Measurements from ENCODE around the gene MYADML2.

Gene MYADML2

DNA sequence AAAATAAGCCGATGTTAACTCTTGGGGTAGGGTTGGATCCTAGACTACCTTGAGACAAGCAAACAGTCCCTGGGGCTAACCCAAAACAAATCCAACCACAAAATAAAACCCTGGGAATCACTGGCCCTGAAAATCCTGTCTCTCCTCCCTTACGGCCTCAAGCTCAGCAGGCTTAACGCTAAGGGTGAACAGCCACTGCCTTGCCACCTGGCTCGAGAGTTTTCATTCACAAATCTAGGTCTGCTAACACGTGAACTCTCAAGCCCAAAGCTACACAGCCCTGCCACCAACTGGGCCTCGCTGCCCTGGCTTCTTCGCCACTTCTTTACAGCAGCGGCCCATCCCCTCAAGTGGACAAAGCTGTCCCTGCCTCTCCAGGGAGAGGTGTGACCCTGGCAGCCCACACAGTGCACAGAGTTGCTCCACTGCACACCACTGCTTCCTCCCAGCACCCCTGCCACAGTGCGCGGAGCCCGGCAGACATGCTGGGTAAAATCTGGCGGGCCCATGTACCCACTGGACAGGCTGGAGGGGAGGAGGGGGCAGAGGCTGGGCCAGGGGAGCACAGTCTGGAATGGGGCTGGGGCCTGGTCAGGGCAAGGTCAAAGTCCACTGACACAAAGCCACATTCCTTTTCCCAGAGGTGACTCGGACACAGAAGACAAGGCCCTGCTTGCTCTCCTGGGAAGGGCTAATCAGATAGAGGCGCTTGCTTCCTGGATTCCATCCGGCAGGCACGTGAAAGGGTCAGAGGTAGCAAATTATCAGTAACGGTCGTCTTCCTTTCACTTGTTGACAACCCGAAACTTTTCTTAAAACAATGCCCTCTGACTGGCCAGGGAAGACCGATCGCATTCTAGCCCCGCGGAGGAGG is 36.8 kb downstream of the MYADML2 start:
- no peak for DNase-seq

DNA sequence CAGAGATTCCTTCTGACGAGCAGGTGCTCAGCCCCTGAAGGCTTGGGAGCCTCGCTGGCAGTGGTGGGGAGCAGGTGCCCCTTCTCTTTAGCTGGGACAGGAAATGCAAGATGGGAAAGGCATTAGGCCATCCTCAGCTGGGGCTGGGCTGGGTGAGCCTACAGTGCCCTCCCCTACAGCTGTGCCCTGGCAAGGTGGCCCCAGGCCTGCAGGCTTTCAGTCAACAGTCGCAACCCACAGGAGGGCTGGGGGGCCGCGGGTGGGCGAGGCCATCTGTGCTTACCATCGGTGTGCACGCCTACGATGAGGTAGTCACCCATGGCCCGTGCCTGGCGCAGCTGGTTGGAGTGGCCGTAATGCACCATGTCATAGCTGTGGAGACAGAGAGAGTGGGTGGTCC is 37.8 kb downstream of the MYADML2 start:
- DNase-seq, result no peak

DNA sequence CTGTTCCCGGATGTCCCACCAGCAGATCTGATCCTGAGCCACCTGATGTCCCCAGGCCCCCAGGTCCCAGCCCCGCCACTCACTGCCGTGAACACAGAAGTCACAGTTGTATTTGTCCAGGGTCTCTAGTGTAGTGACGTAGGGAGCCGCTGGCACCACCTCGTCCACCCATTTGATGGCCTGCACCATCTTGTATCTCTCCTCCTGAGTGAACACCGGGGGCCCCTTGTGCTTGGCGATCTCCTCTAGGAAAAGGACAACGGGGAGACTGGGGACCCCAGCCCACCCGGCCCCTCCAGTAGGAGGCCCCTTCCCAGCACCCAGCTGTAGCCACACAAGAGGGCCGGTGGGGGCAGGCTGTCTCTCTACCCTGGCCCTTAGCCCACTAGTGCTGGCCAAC is 38.2 kb downstream of the MYADML2 start:
- no peak for DNase-seq

DNA sequence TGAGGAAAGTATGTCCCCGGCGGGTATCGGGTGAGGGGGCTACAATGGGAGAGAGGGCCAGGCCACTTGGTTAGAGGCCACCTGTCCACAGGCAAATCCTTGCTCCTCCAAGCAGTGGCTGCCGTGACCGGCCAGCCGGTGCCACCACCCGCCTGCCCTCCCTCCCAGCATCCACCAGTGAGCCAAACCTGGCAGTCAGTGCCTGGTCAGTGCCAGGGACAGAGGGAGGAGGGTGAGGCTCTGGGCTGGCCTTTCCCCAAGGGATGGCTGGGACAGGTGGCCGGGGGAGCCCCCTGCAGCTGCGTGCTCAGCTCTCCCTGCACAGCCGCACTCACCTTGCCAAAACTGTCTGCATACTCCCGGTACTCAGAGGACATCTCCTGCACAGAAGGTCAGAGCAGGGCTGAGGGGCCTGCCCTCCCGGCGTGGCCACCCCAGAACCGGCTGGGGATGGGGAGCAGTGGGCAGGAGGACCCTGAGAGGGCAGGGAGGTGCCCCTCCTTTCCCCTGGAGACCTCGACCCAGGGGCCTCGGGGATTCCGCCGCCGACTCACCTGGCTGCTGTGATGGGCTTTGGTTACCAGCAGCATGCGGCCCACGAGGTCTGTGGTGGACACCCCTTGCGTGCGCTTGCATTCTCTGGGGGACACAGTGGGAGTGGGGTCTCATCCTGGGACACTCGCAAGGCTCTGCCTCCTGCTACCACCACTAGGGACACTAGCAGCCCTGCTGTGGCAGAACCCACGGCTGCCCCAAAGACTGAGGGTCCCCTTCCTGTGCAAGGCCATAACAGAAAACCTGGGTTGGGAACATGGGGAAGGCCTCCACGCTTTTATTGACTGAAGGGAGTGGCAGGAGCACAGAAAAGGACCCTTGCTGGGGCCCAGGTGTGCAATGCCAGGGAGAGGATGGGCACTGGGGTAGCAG is 39.6 kb downstream of the MYADML2 start:
- DNase-seq, result no peak

DNA sequence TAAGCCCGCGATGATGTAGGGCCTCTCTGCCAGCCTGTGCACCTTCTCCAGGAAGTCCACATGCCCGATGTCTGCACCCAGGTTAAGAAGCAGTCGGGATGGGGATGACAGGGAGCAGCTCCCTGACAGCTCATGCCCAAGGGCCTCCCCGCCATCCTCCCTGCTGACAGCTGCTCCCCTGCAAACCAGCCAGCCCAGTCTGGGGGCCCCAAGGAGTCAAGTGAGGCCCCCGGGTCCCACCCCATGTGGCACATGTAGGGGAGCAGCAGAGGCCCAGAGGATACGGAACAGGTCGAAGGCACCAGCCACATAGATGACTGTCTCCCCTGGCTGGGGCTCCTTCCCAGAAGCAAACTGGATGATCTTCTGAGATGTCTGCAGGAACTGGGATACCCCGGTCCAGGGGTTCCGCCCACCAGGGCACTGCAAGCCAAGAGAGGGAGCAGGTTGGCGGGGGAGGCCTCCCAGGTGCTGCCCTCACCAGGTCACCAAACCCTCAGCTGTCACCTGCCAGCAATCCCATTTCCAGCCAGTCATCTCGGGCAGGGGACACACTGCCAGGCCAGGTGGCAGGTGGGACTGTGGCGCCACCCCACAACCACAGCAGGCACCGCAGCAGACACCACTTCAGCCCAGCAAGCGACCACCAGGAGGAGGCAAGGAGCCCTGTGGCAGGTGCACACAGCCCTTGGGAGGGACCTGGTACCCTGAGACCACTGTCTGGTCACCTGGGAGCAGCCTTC is 40.4 kb downstream of the MYADML2 start:
- DNase-seq, result no peak

DNA sequence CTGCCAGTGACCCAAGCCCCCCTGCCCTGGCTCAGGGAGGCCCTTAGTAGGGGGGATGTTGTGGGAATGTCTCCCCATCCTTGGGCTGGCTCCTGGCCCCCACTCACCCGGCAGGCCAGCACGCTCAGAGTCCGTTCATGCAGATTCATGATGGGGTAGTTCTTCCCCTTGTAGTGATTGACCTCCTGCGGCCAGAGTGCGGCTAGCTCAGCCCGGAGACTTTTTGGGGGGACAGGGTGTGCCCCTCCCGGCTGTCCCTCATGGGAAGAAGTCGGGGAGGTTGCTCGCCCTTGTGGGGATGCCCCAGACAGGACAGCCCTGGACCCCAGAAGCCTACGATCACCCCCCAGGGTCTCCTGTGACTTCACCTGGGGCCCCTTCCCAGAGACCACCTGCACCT is 41.0 kb downstream of the MYADML2 start:
- no peak for DNase-seq

DNA sequence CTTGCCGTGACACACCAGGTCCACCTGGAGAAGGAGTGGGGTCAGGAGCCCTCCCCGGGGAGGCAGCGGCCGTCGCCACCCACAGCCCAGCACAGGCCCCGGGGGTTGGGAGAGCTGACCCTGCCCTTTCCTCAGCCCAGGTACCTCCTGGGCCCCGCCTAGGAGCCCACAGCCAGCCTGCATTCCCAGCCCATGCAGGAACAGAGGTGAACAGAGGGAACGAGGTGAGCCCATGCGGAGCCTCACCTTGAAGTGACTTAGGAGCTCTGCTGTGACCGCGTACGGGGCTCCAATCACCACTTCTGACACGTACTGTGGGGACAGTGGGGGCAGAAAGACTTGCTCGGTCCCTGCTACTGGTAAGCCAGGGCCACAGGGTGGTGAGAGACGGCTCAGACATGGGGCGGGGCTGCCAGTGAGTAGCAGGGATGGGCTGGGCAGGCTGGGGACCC is 41.6 kb downstream of the MYADML2 start:
- DNase-seq, result no peak

DNA sequence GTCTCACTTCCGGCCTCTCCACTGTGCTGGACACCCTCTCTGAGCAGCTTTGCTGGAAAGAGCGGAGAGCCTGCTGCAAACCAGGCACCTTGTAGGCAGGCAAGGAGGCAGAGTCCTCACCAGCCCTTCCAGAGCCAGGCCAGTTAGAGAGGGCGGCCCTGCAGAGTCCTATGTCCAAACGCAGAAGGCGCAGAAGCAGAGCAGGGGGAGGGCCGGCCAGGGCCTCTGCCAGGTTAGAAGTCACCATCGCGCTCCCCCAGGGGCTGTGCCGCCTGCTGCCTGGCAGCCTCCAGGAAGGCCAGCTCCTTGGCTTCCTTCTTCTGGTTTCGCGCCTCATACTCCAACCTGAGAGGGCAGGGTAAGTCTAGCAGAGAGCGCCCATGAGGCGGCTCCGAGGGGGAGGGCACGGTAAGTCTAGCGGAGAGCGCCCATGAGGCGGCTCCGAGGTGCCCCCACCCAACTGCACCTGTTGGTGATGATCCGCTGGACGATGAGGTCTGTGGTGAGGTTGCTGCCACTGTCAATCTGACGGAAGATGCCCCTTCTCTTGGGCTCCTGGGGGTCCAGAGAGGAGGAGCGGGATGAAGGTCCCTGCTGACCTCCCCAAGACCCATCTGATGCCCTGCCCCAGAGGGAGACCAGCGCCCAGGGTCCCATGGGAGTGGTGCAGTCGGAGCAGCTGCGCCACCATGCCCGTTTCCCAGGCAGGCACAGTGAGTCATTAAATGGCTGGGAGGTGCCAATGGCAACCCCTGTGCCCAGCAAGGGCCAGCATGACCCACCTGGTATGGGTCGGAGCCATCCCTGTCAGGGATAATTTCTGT is 42.2 kb downstream of the MYADML2 start:
- no peak for DNase-seq

DNA sequence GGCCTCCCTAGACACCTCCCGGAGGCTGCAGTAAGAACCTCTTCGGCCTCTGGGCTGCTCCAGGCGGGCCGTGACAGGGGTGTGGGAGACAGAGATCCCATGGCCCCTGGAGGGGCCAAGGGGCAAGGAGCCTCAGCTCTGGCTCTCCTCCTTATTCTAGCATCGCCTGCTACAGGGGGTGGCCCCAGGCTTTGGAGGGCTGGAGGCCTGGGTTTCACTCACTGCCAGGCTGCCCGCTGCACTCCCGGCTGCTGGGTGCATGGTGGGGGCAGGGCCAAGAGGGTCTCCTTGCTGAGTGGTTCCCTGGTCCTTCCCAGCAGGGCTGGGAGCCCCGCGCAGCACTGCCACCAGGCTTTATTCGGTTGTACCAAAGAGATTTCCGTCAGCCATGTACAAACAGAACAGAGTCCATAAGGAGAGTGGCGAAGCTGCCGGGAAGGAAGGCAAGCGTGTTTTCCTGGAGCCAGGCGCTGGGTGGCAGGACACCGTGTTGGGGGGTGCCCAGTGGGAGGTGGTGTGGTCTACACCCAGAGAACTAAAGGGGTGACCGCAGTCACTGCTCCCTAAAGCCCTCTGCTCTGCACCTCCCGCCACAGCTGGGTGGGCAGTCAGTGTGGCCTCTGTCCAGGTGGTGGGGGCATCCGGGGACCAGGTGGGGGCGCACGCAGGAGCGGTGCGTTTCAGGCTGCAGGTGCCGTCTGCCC is 43.0 kb downstream of the MYADML2 start:
- DNase-seq, result no peak

DNA sequence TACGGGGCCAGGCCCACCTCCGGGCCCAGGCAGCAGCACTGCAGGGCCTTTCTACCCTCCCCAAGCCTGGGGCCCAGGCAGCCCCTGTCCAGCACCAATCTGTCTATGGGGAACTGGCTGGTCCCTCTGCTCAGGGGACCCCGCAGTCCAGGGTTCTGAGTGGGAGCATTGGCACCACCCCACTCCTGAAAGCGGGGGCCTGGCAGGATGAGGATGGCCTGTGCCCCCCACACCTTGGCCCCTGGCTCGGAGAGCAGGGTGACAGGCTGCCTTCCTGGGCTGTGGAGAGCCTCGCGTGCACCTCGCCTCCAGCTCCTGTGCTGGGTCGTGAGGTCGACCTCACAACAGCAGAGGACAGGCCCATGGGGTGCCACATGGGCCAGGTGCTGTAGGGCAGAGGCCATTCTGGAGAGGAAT is 43.6 kb downstream of the MYADML2 start:
- no peak for DNase-seq

DNA sequence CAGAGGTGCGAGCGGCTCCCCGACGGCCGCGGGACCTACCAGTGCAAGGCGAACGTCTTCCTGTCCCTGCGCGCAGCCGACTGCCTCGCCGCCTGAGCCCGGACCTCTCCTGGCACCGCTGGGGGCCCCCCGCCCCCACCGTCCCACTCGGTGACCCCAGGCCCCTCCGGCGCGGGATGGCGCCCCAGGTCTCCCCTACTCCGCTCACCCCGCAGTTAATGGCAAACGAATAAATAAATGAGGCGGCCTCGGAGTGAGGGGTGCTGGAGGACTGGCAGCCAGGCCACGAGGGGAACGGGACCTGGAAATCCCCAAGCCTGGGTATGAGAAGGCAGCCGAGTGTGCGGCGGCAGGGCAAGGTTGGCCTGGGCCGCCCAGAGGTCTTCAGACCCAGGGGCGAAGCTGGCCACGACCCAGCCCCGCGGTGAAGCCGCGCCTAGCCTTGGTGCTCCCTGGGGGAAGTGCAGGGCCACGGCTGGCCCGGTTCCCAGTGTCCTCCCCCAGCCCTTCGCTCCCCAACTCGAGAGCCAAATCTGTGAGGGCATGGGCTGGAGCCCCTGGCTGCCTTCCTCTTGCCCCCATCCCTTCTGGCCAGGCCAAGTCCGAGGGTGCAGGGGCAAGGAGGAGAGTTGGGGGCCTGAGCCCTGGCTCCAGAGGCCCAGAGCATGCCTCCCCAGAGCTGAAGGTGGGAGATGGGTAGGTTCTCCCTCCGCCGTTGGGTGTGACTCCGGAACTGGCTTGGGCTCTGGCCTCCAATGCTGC is 44.2 kb downstream of the MYADML2 start:
- no peak for DNase-seq

DNA sequence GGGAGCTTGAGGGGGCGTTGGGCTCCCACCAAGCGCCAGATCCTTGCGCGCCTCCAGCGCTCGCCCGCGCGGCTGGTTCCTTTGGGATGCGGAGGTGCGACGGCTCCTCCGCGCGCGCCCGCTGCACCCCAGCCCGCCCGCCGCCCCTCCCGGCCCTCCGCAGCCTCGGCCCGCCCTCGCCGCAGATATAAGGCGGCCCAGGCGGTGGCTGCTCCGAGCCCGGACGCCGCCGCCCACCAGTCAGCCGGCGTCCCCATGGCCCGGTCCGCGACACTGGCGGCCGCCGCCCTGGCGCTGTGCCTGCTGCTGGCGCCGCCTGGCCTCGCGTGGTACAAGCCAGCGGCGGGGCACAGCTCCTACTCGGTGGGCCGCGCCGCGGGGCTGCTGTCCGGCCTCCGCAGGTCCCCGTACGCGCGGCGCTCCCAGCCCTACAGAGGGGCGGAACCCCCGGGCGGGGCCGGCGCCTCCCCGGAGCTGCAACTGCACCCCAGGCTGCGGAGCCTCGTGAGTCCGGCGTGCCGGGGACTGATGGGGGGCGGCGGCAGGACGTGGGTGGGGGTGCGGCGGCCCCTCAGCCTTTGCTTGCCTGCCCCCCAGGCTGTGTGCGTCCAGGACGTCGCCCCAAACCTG is 44.9 kb downstream of the MYADML2 start, which contains the start of gene NPB:
Gene NPB (plus strand): TSS at position 216 of the 630 bp plus-strand sequence. CDS start 40 bp downstream, at position 256.
- no peak for DNase-seq

DNA sequence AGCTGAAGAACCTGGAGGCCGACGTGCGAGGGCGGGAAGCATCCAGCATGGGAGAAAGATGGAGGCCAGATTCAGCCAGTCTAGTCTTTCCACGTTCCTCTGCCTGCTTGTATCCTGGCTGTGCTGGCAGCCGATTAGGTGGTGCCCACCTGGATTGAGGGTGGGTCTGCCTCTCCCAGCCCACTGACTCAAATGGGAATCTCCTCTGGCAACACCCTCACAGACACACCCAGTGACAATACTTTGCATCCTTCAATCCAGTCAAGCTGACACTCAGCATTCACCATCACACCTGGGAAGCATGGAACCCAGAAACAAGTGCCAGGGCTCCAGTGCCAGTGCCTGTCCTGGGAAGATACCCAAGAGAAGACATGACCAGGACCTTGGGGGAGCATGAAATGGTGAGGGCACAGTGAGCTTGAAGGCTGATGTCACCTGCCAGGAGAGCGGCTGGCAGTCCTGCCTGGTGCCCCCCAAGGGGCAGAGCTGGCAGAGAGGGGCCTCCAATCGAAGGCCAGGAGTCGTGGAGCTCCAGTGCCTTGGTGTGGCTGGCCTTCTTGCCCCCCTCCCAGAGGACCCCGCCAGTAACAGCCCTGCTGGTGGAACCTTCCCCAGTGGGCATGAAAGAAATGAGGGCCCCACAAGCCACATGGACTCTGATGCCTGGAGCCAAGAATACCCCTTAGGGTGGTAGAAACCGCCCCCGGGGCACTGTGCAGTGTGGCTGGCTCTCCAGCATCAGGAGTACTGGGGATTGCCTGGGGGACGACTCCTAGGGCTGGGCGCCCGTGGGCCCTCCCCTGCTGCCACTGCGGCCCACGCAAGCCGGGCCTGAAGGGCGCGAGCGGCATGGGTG is 45.6 kb downstream of the MYADML2 start:
- DNase-seq, result no peak

DNA sequence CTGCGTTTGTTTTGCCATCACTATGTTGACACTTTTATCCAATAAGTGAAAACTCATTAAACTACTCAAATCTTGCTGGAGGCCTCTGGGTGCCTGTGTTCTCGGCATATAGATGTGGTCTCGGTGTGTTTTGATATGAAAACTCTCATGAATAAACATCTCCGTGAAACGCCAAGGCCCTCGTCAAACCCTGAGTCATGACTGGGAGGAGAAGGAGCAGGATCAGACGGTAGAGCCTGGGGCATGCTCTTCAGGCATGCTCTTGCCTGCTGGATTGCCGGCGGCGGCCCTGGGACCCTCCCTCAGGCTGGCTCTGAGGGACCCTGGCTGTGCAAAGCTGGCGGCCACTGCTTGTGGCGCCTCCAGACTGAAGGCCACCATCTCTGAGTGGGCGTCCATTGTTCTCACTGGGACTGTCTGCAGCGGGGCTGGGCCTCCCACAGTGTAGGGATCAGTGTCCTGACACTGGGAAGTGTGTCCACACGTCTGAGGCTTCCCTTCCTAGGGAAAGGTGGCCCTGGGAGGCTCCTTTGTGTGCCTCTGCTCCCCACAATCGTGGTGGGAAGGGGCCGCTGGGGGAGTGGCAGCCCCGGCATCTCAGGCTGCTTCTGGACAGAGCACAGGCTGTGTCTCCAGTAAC is 46.7 kb downstream of the MYADML2 start:
- no peak for DNase-seq

DNA sequence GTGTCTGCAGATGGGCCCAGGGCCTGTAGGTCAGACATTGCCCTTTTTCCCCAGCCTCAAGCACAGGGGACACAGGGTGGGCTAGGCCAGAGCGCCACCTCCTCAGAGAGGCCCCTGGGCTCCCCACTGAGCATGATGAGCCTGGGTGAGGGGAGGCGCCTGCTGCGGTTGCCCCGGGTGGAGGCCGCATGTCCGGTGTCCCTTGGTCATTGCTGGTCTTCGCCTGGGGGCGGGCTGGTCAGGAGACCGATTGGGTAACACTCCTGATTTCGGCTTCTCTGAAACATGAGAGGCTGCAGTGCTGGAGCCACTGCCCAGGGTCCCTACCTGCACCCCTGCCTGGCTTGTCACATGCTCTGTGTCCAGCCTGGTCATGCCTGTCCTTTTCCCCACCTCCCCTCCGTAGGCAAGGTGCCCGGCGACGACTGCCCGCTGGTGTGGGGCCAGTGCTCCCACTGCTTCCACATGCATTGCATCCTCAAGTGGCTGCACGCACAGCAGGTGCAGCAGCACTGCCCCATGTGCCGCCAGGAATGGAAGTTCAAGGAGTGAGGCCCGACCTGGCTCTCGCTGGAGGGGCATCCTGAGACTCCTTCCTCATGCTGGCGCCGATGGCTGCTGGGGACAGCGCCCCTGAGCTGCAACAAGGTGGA is 47.4 kb downstream of the MYADML2 start:
- DNase-seq, result no peak

DNA sequence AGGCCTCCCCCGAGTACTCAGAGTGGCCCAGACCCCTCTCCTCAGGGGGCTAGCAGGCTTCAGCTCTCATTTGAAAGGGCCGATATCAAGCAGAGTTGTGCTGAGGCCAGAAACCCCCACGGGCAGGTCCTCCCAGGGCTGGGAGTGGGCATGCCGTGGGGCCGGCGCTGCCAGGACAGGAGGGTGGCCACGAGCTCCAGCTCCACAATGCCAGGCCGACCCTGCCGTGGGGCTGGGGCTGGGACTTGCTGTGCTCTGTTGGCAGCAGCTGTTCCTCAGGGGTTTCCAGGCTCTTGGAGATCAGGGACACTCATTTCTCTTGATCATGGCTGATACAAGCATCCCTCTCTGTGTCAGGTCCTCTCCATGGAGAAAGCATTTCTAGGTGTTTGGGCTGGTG is 48.1 kb downstream of the MYADML2 start:
- DNase-seq, result no peak

DNA sequence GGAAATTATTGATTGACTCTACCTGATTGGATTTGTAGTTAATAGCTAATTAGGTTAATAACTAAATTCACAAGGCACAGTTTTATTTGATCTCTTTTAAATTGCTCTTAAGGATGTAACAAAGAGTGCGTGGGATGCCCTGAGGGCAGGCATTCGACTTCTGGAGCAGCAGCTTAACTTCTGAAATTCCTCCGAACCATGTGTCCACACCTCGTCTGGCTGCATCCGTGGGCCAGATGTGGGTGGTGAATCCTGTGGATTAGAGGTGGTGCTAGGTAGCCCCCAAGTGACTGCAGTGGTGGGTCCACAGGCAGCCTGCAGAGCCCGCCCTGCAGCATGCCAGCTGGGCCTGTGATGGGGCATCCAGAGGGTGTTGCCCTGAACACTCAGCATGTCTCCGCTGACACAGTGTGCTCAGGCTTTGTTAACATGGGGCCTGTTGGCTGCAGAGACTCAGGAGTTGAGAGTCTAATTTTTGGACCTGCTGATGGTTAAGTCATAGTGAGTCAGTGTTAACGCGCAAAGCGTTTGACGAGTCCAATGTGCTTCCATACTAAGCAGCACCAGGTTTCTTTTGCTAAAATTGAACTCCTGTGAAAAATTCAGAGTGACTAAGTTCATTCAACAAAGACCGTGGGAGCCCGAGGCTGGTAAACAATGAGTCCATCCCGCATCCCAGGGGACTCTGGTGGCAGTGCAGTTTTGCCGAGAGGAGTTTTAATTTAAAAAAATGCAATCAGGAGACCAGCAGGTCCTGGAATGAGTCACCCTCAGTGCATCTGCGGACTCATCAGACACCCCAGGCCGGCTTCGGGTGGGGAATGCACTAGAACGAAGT is 48.8 kb downstream of the MYADML2 start:
- DNase-seq, result no peak
